GM21723 (cell line): Measurements from ENCODE around the gene HSPB9.

Experiments
- ATAC-seq: cut with Tn5 transposase; IDR thresholded peaks from one replicate; pipeline ENCODE4 v1.9.1; 2021; ENCODE audit warnings: mild to moderate bottlenecking, moderate library complexity; ENCODE audit not compliant: unreplicated experiment

Gene HSPB9

DNA sequence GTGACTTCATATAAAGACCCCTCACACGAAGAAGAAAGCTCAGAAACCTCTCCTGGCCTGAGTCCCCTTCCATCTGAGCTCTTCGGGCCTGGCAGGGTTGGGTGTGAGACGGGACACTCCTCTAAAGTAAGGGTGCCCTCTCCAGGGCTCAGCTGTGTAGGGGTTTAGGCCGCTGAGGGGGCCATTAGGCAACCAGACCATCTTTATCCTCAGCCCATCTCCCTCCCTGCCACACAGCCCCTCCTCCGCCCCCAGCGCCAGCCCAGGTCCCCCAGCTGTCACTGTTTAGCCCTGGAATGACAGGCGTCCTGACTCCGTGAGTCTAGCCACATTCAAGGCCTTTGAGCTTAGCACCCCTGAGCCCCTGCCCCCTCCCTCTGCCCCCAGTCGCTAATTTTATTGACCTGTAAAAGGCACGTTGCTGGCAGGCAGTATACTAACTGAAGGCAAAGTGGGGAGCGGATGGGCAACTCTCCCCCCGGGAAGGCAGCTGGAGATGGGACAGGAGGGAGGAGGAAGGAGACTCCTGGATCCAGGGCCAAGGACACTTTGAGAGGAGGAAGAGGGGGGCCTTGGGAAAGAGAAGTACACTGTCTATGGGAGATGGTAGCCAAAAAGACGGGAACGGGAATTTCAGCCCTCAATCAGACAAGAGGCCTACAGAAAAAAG lies 23.7 kb upstream of the HSPB9 start:
- no peak for ATAC-seq

- ATAC-seq: no peak
These were observed 20.9 kb upstream of the HSPB9 start for GRCh38 chr17:42101513-42102292.

DNA sequence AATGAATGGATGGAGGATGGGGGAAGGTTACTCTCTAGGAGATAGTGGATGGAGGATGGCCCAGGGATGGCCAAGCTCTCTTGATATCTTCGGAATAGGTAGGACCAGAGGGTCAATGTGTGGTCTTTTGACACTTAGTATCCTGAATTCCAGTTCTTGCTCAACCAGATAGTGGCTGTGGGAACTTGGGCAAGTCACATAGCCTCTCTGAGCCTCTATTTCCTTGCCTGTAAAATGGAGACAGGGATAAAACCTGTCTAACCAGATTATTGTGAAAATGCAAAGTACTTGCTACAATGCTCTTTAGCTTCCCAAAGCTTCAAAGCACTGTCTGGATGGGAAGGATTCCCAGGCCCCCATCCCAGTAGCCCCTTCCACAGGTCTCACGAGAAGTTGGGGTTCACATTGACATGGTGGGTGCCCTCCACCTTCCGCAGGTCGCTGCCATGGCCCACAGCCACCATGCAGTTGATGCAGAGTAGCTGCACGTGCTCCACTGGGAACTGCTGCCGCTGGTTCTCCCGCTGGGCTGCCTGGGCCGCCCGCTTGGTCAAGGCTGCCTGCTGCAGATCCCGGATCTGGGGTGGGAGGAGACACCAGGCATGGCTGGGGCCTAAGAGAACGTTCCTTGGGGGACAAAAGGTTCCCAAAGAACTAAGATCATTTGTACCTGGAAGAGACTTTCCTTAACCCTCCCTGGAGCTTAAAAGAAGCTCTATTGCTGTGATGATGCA lies 19.2 kb upstream of the HSPB9 start:
- ATAC-seq: no peak

DNA sequence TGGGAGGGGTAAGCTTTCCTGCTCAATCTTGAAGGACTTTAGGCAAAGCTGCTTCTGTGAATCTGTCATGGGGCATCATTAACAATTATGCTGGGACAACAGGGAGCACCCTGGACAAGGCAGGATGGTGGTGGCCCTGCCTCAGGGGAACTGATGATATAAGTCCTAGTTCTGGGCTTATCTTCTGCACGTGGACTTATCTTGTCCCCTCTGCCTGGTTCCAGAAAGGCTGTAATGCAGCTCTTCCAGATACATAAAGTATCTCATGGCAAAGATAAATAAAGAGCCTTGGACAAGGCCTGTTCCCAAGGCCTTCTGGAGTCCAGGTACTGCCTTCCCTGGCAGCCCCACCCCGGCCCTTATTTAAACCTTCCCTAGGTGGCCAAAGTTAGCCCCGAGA lies 18.3 kb upstream of the HSPB9 start:
- ATAC-seq: no peak

DNA sequence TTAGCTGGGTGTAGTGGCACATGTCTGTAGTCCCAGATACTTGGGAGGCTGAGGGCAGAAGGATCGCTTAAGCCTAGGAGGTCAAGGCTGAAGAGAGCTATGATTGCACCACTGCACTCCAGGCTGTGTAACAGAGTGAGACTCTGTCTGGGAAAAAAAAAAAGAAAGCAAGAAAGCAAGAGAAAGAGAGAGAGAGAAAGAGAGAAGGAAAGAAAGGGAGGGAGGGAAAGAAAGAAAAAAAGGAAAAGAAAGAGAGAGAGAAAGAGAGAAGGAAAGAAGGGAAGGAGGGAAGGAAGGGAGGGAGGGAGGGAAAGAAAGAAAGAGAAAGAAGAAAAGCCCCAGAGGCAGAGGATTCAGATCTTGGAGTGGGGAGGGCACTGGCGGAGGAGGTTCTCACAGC lies 16.6 kb upstream of the HSPB9 start:
- ATAC-seq: no peak

GRCh38 chr17:42107124-42107523 lies 15.5 kb upstream of the HSPB9 start:
- no peak for ATAC-seq

GRCh38 chr17:42107597-42108576 lies 14.7 kb upstream of the HSPB9 start:
- peak; percentile 65 for ATAC-seq

- ATAC-seq: no peak
These were observed 13.5 kb upstream of the HSPB9 start for GRCh38 chr17:42109086-42109485.

DNA sequence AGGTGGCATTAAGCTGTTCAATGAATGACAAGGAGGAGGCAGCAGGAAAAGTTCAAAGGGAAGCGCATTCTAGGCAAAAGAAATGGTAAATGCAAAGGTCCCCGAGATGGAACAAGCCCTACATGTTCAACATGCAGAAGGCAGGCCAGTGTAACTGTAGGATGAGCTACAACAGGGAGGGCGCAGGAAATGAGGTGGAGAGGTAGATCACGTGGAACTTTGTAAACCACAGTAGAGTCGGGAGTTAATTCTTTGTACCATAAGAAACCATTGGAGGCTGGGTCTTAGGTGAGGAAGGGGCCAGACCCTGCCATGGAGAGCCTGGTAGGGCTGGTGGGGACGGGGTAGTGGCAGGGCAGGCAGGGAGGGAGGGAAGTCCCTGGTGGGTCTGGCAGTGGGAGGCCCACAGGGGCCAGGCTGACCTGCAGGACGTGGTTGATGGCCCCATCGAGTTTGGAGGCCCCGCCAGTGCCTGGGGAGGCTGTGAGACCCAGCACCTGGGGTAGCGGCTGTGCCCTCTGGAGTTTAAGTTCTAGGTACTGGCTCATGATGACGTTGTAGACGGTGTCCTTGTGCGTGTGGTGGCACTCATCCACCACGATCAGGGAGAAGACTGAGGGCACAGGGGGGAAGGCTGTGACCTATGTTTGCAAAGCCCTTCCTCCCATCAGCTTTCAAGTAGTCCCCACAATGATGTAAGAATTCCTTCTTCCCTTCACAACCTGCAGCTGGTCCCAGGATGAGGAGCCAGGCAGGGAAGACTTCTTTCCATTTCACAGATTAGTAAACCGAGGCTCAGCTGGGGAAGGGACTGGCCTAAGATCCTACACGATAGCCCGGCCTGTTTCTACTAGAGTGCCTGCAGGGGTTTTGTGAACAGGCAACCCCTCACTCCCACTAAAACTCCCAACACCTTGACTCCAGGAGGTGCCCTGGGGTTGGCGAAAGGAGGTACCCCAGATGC lies 12.0 kb upstream of the HSPB9 start:
- ATAC-seq: no peak

GRCh38 chr17:42111265-42111636 lies 11.4 kb upstream of the HSPB9 start:
- ATAC-seq: no peak

- ATAC-seq: peak; percentile 2
These were observed 10.6 kb upstream of the HSPB9 start for GRCh38 chr17:42111871-42112551.

DNA sequence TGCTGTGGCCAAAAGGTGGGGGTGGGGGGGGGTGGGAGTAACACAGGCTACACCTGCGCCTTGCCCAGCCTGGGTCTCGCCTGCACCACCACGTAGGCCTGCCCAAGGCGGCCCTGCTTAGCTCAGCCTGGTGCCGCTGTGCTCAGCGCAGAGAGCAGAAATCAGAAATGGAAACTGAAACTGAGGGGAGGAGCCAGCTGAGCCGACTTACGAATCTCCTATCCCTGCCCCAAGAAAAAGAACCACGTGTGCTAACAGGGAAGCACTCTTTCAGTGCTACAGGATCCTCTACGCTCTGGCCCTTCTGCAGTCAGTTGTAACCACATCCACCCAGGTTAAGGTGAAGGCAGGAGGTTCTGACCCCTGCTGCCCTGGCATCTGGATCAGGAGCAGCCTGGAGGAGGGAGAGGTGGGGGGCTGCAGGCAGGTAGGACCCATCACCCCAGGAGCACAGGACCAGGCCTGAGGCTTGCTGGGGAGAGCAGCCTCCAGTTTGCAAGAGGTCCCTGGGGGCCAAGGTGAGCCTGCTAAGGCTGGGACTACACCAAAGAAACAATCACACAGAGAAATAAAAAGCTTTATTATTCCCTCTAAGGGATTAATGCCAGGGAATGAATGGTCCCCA lies 9.9 kb upstream of the HSPB9 start, which contains the start of gene DHX58:
TSS of gene DHX58 (minus strand) at position 163 of the 625 bp plus-strand sequence. CDS start 822 bp downstream, outside the sequence.
- peak; percentile 65 for ATAC-seq

GRCh38 chr17:42113293-42114069 lies 9.1 kb upstream of the HSPB9 start:
- no peak for ATAC-seq

GRCh38 chr17:42114118-42114517 lies 8.5 kb upstream of the HSPB9 start:
- ATAC-seq: no peak

GRCh38 chr17:42116705-42117396 lies 5.8 kb upstream of the HSPB9 start:
- ATAC-seq: no peak

DNA sequence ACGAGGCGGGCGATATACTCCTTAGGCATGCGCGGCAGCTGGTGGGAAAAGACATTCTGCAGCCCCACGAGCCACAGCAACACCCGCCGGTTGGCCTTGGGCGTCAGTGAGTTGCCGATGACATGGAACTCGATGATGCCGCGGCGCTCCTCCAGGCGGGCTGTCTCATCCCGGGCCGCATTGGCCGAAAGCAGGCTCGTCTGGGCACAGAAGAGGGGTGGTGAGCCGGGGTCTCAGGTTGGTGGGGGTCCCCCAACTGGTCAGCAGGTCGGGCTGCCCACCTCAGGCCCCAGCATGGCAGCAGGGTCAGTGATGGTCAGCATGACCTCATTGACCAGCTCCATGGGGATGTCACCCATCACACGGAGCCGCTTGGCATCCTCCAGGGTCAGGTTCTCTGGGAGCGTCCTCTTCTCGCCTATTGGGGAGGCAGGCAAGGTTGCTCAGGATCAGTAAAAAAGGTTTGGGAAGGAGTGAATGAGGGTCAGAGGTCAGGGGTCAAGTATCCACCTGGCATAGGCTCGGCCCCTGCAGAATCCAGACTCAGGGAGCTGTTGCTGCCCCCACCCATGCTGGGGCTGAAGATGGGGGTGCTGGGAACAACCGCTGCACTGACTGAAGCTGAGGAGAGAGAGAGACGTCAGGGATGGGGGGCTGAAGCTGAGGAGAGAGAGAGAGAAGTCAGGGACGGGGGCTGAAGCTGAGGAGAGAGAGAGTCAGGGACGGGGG lies 5.0 kb upstream of the HSPB9 start:
- ATAC-seq: no peak
